ENCODE results near the gene ECT2.

GRCh38 chr3:172709774-172710663, 40.5 kb upstream of the ECT2 start:
- TF ChIP-seq CTCF (conservative IDR thresholded peaks at IDR 0.05; ENCODE audit: low read depth, low read length) (no peak), EZH2 (IDR thresholded peaks at IDR 0.05; ENCODE audit: low read length, unreplicated experiment) (no peak), EZH2phosphoT487 (IDR thresholded peaks at IDR 0.05; ENCODE audit: borderline replicate concordance, low read length) (no peak)

Measured in PC-3 (cell line).